Measurements from ENCODE around the gene HNRNPM. TPM values are rescaled to one million over a fixed set of nuclear protein-coding genes. Genes with fewer than 3 reads are reported as not detected.

HNRNPM gene
- total and polyA plus RNA-seq, 2 donors (not counting 1 experiment from before 2014, with no cell fraction given) = 137 to 221 TPM

DNA sequence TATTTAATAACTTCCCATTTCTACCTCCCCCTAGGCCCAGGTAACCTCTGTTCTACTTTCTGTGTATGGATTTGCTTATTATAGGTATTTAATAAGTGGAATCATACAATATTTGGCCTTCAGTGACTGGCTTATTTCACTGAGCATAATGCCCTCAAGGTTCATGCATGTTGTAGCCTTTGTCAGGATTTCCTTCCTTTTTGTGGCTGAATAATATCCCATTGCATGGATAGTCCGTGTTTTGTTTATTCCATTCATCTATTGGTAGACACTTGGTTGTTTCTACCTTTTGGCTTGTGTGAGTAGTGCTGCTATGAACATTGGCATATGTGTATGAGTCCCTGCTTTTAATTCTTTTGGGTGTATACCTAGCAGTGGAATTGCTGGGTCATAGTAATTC, 9.4 kb downstream of the HNRNPM start:
- Histone ChIP-seq H3K4me2 (replicated peaks; ENCODE audit: low read depth, low read length, poor library complexity, severe bottlenecking) (no peak overlapping the region), H3K9me3 (ENCODE audit: control extremely low read depth in 1 of 3, control insufficient read depth in 2 of 3, insufficient read depth in 1 of 3, low read length in 2 of 3) (no peaks in the 10 kb centered on the region), H3K9ac (ENCODE audit: low read length) (no peak overlapping the region), H3K27ac (ENCODE audit: low read length in 2 of 2) (no peak overlapping the region), H3K4me3 (ENCODE audit: control extremely low read depth in 1 of 5, extremely low read depth in 1 of 5, insufficient read depth in 1 of 5, low read depth in 2 of 5, low read length in 4 of 5) (no peak overlapping the region), H3K27me3 (replicated peaks in 1 of 4; ENCODE audit: control extremely low read depth in 1 of 4, control insufficient read depth in 3 of 4, insufficient read depth in 4 of 4, low read length in 3 of 4) (no peaks in the 10 kb centered on the region), H3K79me2 (ENCODE audit: control insufficient read depth, insufficient read depth, low read length) (peaks cover 99% of the 10 kb centered on the region), H3K36me3 (replicated peaks in 1 of 2; ENCODE audit: control extremely low read depth in 1 of 2, control insufficient read depth in 1 of 2, extremely low read depth in 1 of 2, insufficient read depth in 2 of 2, low read length in 1 of 2) (peaks cover 4 to 81% of the 10 kb centered on the region in 2 experiments), H3K4me1 (ENCODE audit: control insufficient read depth in 2 of 2, insufficient read depth in 2 of 2, low read length in 2 of 2) (peaks cover 48 to 56% of the 10 kb centered on the region in 2 donors), H2AFZ (ENCODE audit: insufficient read depth, low read depth, low read length, poor library complexity, severe bottlenecking) (no peak overlapping the region), H4K20me1 (ENCODE audit: control insufficient read depth, insufficient read depth, low read length, poor library complexity, severe bottlenecking) (peaks cover 98% of the 10 kb centered on the region)
- Mint-ChIP-seq H3K27ac (no peak overlapping the region), H3K27me3 (no peaks in the 10 kb centered on the region), H3K9me3 (ENCODE audit: insufficient read depth) (no peaks in the 10 kb centered on the region), H3K4me1 (peaks cover 79% of the 10 kb centered on the region), H3K4me3 (no peak overlapping the region)
- TF ChIP-seq, protein P1, sequence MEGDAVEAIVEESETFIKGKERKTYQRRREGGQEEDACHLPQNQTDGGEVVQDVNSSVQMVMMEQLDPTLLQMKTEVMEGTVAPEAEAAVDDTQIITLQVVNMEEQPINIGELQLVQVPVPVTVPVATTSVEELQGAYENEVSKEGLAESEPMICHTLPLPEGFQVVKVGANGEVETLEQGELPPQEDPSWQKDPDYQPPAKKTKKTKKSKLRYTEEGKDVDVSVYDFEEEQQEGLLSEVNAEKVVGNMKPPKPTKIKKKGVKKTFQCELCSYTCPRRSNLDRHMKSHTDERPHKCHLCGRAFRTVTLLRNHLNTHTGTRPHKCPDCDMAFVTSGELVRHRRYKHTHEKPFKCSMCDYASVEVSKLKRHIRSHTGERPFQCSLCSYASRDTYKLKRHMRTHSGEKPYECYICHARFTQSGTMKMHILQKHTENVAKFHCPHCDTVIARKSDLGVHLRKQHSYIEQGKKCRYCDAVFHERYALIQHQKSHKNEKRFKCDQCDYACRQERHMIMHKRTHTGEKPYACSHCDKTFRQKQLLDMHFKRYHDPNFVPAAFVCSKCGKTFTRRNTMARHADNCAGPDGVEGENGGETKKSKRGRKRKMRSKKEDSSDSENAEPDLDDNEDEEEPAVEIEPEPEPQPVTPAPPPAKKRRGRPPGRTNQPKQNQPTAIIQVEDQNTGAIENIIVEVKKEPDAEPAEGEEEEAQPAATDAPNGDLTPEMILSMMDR (IDR thresholded peaks at IDR 0.05) = no peak
- TF ChIP-seq EZH2 (IDR thresholded peaks at IDR 0.05; ENCODE audit: borderline replicate concordance, insufficient read depth, low read depth, low read length, poor library complexity, severe bottlenecking) = no peak
- WGBS (ENCODE audit: insufficient coverage) = no CpG with 5 or more reads among the region's 1 CpG
- ChIA-PET POLR2A (no interaction called here), CTCF (interaction anchor here (0.5 kb wide), 1 partner anchor 20 kb away, joined by 3 read pairs; no protein-coding TSS in a partner anchor)
- no peak for DNase-seq
- no peak for ATAC-seq (ENCODE audit: low read depth)
- intact Hi-C loops (cut with micrococcal nuclease) = no loop called here

DNA sequence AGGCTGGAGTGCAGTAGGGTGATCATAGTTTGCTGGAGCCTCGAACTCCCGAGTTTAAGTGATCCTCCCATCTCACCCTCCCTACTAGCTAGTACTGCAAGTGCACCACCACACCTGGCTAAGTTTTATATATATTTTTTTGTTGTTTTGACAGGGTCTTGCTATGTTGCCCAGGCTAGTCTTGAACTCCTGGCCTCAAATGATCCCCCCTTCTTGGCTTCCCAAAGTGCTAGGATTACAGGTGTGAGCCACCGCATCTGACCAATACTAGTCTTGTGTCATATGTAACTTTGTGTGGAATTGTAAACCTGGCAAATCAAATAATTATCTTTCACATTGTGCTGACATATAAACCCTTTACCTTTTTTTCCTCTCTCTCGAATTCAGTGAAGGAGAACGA, 10.2 kb downstream of the HNRNPM start:
- Histone ChIP-seq H2AFZ (ENCODE audit: insufficient read depth, low read depth, low read length, poor library complexity, severe bottlenecking) (no peak overlapping the region), H3K79me2 (ENCODE audit: control insufficient read depth, insufficient read depth, low read length) (peaks cover 100% of the 10 kb centered on the region), H3K27me3 (replicated peaks in 1 of 4; ENCODE audit: control extremely low read depth in 1 of 4, control insufficient read depth in 3 of 4, insufficient read depth in 4 of 4, low read length in 3 of 4) (no peaks in the 10 kb centered on the region), H3K36me3 (replicated peaks in 1 of 2; ENCODE audit: control extremely low read depth in 1 of 2, control insufficient read depth in 1 of 2, extremely low read depth in 1 of 2, insufficient read depth in 2 of 2, low read length in 1 of 2) (peaks cover 4 to 86% of the 10 kb centered on the region in 2 experiments), H3K9ac (ENCODE audit: low read length) (no peak overlapping the region), H3K27ac (ENCODE audit: low read length in 2 of 2) (peak overlapping the region in 1 of 2 donors; percentile 31), H4K20me1 (ENCODE audit: control insufficient read depth, insufficient read depth, low read length, poor library complexity, severe bottlenecking) (peaks cover 99% of the 10 kb centered on the region), H3K9me3 (ENCODE audit: control extremely low read depth in 1 of 3, control insufficient read depth in 2 of 3, insufficient read depth in 1 of 3, low read length in 2 of 3) (no peaks in the 10 kb centered on the region), H3K4me3 (ENCODE audit: control extremely low read depth in 1 of 5, extremely low read depth in 1 of 5, insufficient read depth in 1 of 5, low read depth in 2 of 5, low read length in 4 of 5) (no peak overlapping the region), H3K4me1 (ENCODE audit: control insufficient read depth in 2 of 2, insufficient read depth in 2 of 2, low read length in 2 of 2) (peaks cover 43 to 52% of the 10 kb centered on the region in 2 donors), H3K4me2 (replicated peaks; ENCODE audit: low read depth, low read length, poor library complexity, severe bottlenecking) (no peak overlapping the region)
- POLR2A ChIA-PET = no interaction called here
- CTCF ChIA-PET = no interaction called here
- no CpG with 5 or more reads among the region's 5 CpGs for WGBS (ENCODE audit: insufficient coverage)
- ATAC-seq (ENCODE audit: low read depth) = no peak
- Mint-ChIP-seq H3K9me3 (ENCODE audit: insufficient read depth) (no peaks in the 10 kb centered on the region), H3K27me3 (no peaks in the 10 kb centered on the region), H3K4me1 (peaks cover 82% of the 10 kb centered on the region), H3K27ac (no peak overlapping the region), H3K4me3 (no peak overlapping the region)
- DNase-seq = no peak
- intact Hi-C loops (cut with micrococcal nuclease) = no loop called here
- TF ChIP-seq EZH2 (IDR thresholded peaks at IDR 0.05; ENCODE audit: borderline replicate concordance, insufficient read depth, low read depth, low read length, poor library complexity, severe bottlenecking) = no peak

Data from B cell (primary cell).